SU-DHL-6 (cell line): ENCODE data around the gene GPAM.

ENCODE experiments used
- H2AFZ ChIP-seq: fragments of 200-600 bp; sonication (generic); 2 replicates; pipeline ENCODE4 v1.6.1; 2014; ENCODE audit warnings: low read depth, mild to moderate bottlenecking, moderate library complexity, mixed read lengths, antibody characterized with exemption, low read length; ENCODE audit not compliant: severe bottlenecking
- H3F3A ChIP-seq: fragments of 200-600 bp; shearing (Covaris generic); 2 replicates; pipeline ENCODE4 v1.6.0; 2016; ENCODE audit warnings: antibody characterized with exemption, mild to moderate bottlenecking; ENCODE audit not compliant: insufficient read depth
- H3K27ac ChIP-seq: fragments of 200-600 bp; sonication (generic); 2 replicates; pipeline ENCODE4 v1.5.1; 2016; ENCODE audit warnings: low read depth, mild to moderate bottlenecking, low read length, moderate library complexity, mixed read lengths
- H3K27me3 ChIP-seq: fragments of 200-600 bp; sonication (generic), shearing (Covaris generic); 2 replicates; pipeline ENCODE4 v1.6.0; 2014; ENCODE audit warnings: mild to moderate bottlenecking, low read length
- H3K36me3 ChIP-seq: fragments of 200-600 bp; sonication (generic); 2 replicates; pipeline ENCODE4 v1.6.1; 2014; ENCODE audit warnings: mild to moderate bottlenecking, low read length, mixed read lengths
- H3K4me2 ChIP-seq: fragments of 300-600, 200-600 bp; shearing (Covaris generic), sonication (generic); 2 replicates; pipeline ENCODE4 v1.6.0; 2014; ENCODE audit warnings: low read length, low read depth, mild to moderate bottlenecking; ENCODE audit not compliant: poor library complexity, severe bottlenecking
- H3K4me3 ChIP-seq: fragments of 200-600 bp; sonication (generic); 2 replicates; pipeline ENCODE4 v1.5.1; 2014; ENCODE audit warnings: antibody characterized with exemption, low read length, mild to moderate bottlenecking, mixed read lengths; ENCODE audit not compliant: insufficient read depth, poor library complexity, severe bottlenecking
- H3K79me2 ChIP-seq: fragments of 200-600 bp; sonication (generic); 2 replicates; pipeline ENCODE4 v1.6.1; 2014; ENCODE audit warnings: mild to moderate bottlenecking, low read length, moderate library complexity; ENCODE audit not compliant: insufficient read depth
- H3K9ac ChIP-seq: fragments of 200-600 bp; sonication (generic); 2 replicates; pipeline ENCODE4 v1.7.0; 2014; ENCODE audit warnings: mild to moderate bottlenecking, low read length
- H3K9me2 ChIP-seq: fragments of 200-600 bp; sonication (generic); replicated peaks from 2 replicates; pipeline ENCODE4 v1.6.1; 2014; ENCODE audit warnings: low read length; ENCODE audit not compliant: insufficient read depth
- H3K9me3 ChIP-seq: fragments of 200-600 bp; sonication (generic); 2 replicates; pipeline ENCODE4 v1.6.1; 2014; ENCODE audit warnings: low read length, mixed read lengths; ENCODE audit not compliant: insufficient read depth
- H4K20me1 ChIP-seq: fragments of 200-600 bp; sonication (generic); 2 replicates; pipeline ENCODE4 v1.6.1; 2014; ENCODE audit warnings: low read depth, mild to moderate bottlenecking, antibody characterized with exemption, low read length, moderate library complexity, mixed read lengths
- CTCF ChIP-seq: fragments of 200-600 bp; sonication (generic); IDR thresholded peaks from one replicate; pipeline ENCODE4 v1.5.1; 2017; ENCODE audit warnings: antibody characterized with exemption, mild to moderate bottlenecking, low read length, moderate library complexity; ENCODE audit not compliant: insufficient read depth, poor library complexity, severe bottlenecking
- EZH2phosphoT487 ChIP-seq: fragments of 200-600 bp; sonication (generic), shearing (Covaris generic); conservative IDR thresholded peaks from 2 replicates; pipeline ENCODE4 v1.6.1; 2018; ENCODE audit warnings: mild to moderate bottlenecking, antibody characterized with exemption, low read length, moderate library complexity, mixed read lengths

GPAM gene

GRCh38 chr10:112131996-112132395 is 51.6 kb downstream of the GPAM start:
- Histone ChIP-seq H3F3A (no peaks in the 10 kb centered on the region), H3K79me2 (no peaks in the 10 kb centered on the region), H3K9me3 (no peaks in the 10 kb centered on the region), H3K27ac (no peak overlapping the region), H3K27me3 (no peaks in the 10 kb centered on the region), H4K20me1 (no peaks in the 10 kb centered on the region), H3K36me3 (no peaks in the 10 kb centered on the region), H2AFZ (no peak overlapping the region), H3K4me3 (no peak overlapping the region), H3K9me2 (no peaks in the 10 kb centered on the region), H3K4me2 (no peak overlapping the region), H3K9ac (no peak overlapping the region)
- no peak for TF ChIP-seq EZH2phosphoT487
- no peak for TF ChIP-seq CTCF

GRCh38 chr10:112131346-112131745 is 52.2 kb downstream of the GPAM start:
- TF ChIP-seq CTCF = no peak
- TF ChIP-seq EZH2phosphoT487 = no peak

DNA sequence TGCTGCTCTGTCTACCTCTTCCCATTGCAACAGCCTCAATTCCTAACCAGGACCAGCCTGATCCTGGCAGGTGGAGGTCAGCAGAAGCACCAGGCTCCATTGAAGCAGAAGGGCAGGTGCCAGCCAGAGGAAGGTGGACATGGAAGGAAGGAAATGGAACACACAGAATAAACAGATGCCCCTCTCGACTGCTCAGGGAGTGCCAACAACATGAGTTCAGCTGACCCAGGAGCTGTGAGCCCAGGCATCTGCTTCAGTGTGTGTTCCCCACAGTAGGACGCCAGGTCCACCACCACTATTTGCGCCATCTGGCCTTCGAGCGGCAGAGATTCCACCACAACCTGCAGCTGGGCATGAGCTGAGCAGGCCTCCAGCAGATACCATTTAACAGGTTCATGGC is 56.7 kb downstream of the GPAM start:
- H3K36me3 ChIP-seq = no peaks in the 10 kb centered on the region
- H3K27me3 ChIP-seq = no peaks in the 10 kb centered on the region
- H3K27ac ChIP-seq = no peak overlapping the region
- no peak overlapping the region for H3K4me2 ChIP-seq
- H3K9me3 ChIP-seq = no peaks in the 10 kb centered on the region
- no peaks in the 10 kb centered on the region for H3F3A ChIP-seq
- H3K4me3 ChIP-seq = no peak overlapping the region
- no peak for TF ChIP-seq CTCF
- TF ChIP-seq EZH2phosphoT487 = no peak
- no peaks in the 10 kb centered on the region for H4K20me1 ChIP-seq
- no peak overlapping the region for H3K9ac ChIP-seq
- H3K79me2 ChIP-seq = no peaks in the 10 kb centered on the region
- no peak overlapping the region for H2AFZ ChIP-seq
- H3K9me2 ChIP-seq = no peaks in the 10 kb centered on the region

More at GRCh38 chr10:112131346-112131745, 52.2 kb downstream of the GPAM start:
- Histone ChIP-seq H3K27me3 (no peaks in the 10 kb centered on the region), H3K36me3 (no peaks in the 10 kb centered on the region), H3K4me3 (no peak overlapping the region), H3K27ac (no peak overlapping the region), H2AFZ (no peak overlapping the region), H3K9ac (no peak overlapping the region), H3K9me2 (no peaks in the 10 kb centered on the region), H3K79me2 (no peaks in the 10 kb centered on the region), H3K9me3 (no peaks in the 10 kb centered on the region), H3K4me2 (no peak overlapping the region), H4K20me1 (no peaks in the 10 kb centered on the region), H3F3A (no peaks in the 10 kb centered on the region)

DNA sequence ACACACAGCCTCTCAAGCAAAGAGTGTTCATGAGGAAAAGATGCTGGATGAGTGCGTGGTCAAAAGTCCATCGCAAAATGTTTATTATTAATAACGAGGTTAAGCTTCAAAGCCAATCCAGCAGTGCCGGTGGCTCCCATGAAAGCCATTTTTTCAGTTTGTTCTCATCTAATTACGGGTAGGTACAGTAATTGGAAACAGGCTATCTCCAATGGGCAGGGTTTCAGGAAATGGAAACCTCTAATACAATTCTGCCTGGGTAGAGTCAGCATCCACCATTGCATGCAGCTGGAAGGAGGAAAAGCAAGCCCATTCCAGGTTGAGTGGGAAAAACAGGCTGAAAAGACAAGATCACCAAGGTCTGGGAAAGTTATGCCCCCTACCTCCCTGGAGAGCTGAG is 57.4 kb downstream of the GPAM start:
- no peaks in the 10 kb centered on the region for H3K79me2 ChIP-seq
- H3F3A ChIP-seq = no peaks in the 10 kb centered on the region
- H3K36me3 ChIP-seq = no peaks in the 10 kb centered on the region
- H3K27ac ChIP-seq = no peak overlapping the region
- no peak overlapping the region for H3K4me2 ChIP-seq
- no peak overlapping the region for H2AFZ ChIP-seq
- H3K27me3 ChIP-seq = no peaks in the 10 kb centered on the region
- no peaks in the 10 kb centered on the region for H3K9me2 ChIP-seq
- no peak overlapping the region for H3K9ac ChIP-seq
- TF ChIP-seq CTCF = no peak
- no peak for TF ChIP-seq EZH2phosphoT487
- H3K9me3 ChIP-seq = no peaks in the 10 kb centered on the region
- H3K4me3 ChIP-seq = no peak overlapping the region
- H4K20me1 ChIP-seq = no peaks in the 10 kb centered on the region
